Erythroblast (primary cell): ENCODE results near the gene RNF149.

ENCODE experiments used
- GATA1 ChIP-seq: IDR thresholded peaks from 2 replicates; pipeline ENCODE4 v1.6.1; 2011; ENCODE audit warnings: low read depth, mild to moderate bottlenecking, control low read depth, low read length, moderate library complexity
- POLR2A ChIP-seq: IDR thresholded peaks from 2 replicates; pipeline ENCODE4 v1.6.1; 2011; ENCODE audit warnings: mild to moderate bottlenecking, low read length

DNA sequence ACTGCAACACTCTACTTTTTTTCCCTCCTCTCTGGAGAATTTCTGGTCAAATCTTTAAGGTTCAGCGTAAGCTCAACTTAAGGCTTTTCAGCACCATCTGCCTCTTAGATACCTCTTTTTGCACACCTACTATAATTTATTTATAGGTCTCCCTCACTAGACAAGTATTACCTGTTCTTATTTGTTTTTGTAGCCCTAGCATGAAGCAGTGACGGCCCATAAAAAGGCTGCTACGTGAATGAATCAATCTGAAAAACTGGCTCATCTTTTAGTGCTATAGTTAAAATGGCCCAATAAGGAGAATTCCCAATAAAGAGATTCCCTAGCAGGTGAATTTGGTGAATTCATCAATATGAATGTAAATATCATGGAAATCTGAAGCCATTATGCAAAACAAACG lies 6.5 kb downstream of the RNF149 start:
- TF ChIP-seq POLR2A (no peak), GATA1 (no peak)
